T-helper 2 cell treated with Interferon-gamma antibody and Interleukin-4, amounts not matched to agents 5 μg/mL and 100 μg/mL, for 36 hours (primary cell): ENCODE measurements around the gene DLST.
A peak's percentile ranks its signal among the peaks of the same experiment; 100 is the strongest.

ENCODE experiments used
- DNase-seq: peaks from one replicate; pipeline ENCODE4 v3.0.0; 2021; ENCODE audit warnings: low spot score
- H3K27ac Mint-ChIP-seq: one replicate; pipeline ENCODE4 v1.8.0; 2021; ENCODE audit warnings: mild to moderate bottlenecking, mixed read lengths
- H3K27me3 Mint-ChIP-seq: one replicate; pipeline ENCODE4 v1.8.0; 2021; ENCODE audit warnings: low read depth, mixed read lengths
- H3K36me3 Mint-ChIP-seq: one replicate; pipeline ENCODE4 v1.8.0; 2021; ENCODE audit warnings: low read depth, mixed read lengths
- H3K4me1 Mint-ChIP-seq: one replicate; pipeline ENCODE4 v1.8.0; 2021; ENCODE audit warnings: low read depth, mixed read lengths
- H3K4me3 Mint-ChIP-seq: one replicate; pipeline ENCODE4 v1.8.0; 2022; ENCODE audit warnings: mild to moderate bottlenecking, moderate library complexity, mixed read lengths
- H3K9me3 Mint-ChIP-seq: one replicate; pipeline ENCODE4 v1.8.0; 2021; ENCODE audit warnings: mixed read lengths

Gene DLST

DNA sequence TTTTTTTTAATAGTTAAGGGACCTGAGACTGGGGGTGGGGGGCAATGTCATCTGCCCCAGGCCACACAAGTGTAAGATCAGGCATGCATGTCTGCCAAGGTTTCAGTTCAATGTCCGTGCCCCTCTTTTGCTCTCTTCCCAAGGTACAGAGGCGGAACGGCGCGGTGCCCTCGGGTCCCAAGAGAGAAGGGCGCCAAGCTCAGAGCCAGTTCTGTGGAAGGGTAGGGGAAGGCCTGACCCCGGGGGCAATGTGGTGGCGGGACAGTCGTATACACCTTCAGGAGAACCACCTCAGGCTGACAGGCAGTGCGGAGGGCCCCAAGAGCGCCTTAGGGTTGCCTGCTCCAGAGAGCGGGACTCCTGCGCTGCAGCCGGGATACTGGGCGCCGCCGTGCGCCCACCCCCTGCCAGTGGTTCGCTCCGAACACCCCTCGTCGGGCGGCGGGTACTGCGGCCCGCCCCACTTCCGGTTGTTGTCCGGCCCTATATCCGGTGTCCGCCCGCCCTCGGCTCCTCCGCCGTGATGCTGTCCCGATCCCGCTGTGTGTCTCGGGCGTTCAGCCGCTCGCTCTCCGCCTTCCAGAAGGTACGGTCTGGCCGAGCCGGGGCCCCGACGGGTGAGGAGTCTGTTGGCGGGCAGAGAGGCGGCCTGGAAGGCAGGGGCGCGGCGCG lies at the start of gene DLST:
TSS of gene DLST (plus strand) at position 486 of the 672 bp plus-strand sequence. CDS start at position 524, 38 bp downstream.
- Mint-ChIP-seq H3K36me3 (peaks cover 27% of the 10 kb centered on the region), H3K27ac (peak within 1 kb of the TSS; percentile 99), H3K27me3 (no peaks in the 10 kb centered on the region), H3K4me3 (peak within 1 kb of the TSS; percentile 95), H3K9me3 (no peaks in the 10 kb centered on the region), H3K4me1 (peaks cover 44% of the 10 kb centered on the region)
- peak; percentile 87 for DNase-seq

DNA sequence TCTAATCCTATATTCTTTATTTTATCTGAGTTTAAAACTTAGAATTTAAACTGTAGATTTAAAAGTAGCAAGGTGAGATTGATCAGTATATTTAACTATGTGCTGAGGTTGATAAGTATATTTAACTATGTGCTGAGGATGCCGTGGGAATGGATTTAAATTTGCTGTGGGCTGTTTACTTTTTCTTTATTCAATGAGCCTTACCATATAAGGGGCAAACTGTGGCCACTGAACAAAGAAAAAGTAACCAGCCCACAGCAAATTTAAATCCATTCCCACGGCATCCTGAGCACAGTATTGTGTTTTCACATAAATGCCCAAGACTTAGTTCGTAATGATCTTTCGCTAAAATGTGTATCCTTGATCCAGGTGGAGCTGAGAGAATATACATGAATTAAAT lies 48.9 kb upstream of the DLST start:
- Mint-ChIP-seq H3K27me3 (no peaks in the 10 kb centered on the region), H3K27ac (no peak overlapping the region), H3K9me3 (no peaks in the 10 kb centered on the region), H3K4me3 (no peak overlapping the region), H3K4me1 (peaks cover 27% of the 10 kb centered on the region), H3K36me3 (peaks cover 39% of the 10 kb centered on the region)
- no peak for DNase-seq

- Mint-ChIP-seq H3K36me3 (peaks cover 30% of the 10 kb centered on the region), H3K4me1 (peaks cover 36% of the 10 kb centered on the region), H3K27me3 (no peaks in the 10 kb centered on the region), H3K27ac (peak overlapping the region; percentile 53), H3K4me3 (no peak overlapping the region), H3K9me3 (no peaks in the 10 kb centered on the region)
- no peak for DNase-seq
Observed at GRCh38 chr14:74834692-74835392, 46.9 kb upstream of the DLST start.

DNA sequence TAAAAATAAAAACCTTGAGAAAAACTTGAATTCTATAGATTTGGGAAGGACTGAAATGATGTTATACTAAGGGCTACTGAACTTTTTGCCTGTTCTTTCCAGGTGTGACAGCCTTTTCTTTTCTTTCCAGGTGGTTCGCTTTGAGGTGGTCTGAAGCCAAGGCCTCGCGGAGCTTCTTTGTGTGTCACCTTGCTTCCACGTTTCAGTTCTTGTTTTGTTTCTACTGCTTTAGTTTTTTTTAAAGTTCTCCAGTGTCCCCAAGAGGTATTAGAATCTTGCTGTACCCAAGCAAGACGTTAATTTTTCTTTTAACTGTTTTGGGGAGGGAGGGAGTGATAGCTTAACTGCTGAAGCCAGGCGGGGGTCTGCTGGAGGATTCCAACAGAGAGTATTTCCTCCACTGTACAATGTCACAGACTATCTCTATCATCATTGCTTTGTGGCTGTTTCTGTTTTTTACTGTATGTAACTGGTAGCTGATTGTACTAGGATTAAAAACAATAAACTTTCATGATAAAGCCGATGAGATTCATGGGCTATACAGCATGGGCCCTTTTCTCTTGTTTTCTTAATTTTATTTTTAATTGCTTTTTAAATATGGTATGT lies 46.0 kb upstream of the DLST start:
- Mint-ChIP-seq H3K27me3 (no peaks in the 10 kb centered on the region), H3K36me3 (peaks cover 30% of the 10 kb centered on the region), H3K9me3 (no peaks in the 10 kb centered on the region), H3K4me1 (peaks cover 45% of the 10 kb centered on the region), H3K4me3 (no peak overlapping the region), H3K27ac (no peak overlapping the region)
- DNase-seq = no peak

- Mint-ChIP-seq H3K9me3 (no peaks in the 10 kb centered on the region), H3K4me1 (peaks cover 51% of the 10 kb centered on the region), H3K4me3 (peak overlapping the region; percentile 76), H3K27ac (peak overlapping the region; percentile 84), H3K27me3 (no peaks in the 10 kb centered on the region), H3K36me3 (peaks cover 33% of the 10 kb centered on the region)
- no peak for DNase-seq
Observed at GRCh38 chr14:74836251-74836960, 45.3 kb upstream of the DLST start.

DNA sequence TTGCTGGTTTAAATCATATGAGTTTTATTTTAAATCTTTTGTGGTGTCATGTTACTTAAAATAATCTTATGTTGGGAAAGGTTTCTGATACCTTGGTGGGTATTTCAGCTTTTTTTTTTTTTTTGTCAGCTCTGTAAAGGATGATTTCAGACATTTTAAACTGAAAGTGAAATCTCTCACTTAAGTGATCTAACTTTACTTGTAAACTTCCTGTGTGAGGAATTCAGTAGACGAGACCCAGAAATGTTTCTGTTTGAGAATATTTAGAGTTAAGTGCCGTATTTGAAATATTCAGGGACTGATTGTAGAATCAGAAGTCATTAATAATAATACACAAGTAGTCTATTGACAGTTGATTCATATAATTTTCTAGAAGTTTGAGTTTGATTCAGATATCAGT lies 43.5 kb upstream of the DLST start:
- Mint-ChIP-seq H3K27ac (peak overlapping the region; percentile 92), H3K27me3 (no peaks in the 10 kb centered on the region), H3K36me3 (peaks cover 33% of the 10 kb centered on the region), H3K9me3 (no peaks in the 10 kb centered on the region), H3K4me3 (peak overlapping the region; percentile 83), H3K4me1 (peaks cover 61% of the 10 kb centered on the region)
- DNase-seq = no peak

DNA sequence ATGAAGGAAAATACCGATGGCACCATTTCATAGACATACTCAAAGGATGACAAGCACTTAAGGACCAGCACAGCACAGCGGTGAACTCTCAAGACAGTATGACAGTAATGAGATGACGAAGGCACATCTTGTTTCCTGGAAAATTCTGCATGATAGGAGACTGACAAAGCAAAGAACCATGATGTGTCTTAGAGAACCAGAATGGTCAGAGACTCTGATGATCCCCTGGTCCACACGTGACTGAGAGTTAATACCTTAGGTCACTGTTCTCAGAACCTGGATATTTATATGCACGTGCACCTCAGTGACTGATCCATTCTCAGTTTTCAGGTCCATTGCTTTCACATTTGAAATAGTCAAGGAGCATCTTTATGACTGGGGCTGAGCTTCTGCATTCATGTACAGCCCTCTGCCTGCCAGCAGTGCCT lies 41.1 kb upstream of the DLST start:
- peak overlapping the region; percentile 76 for H3K27ac Mint-ChIP-seq
- peaks cover 26% of the 10 kb centered on the region for H3K36me3 Mint-ChIP-seq
- DNase-seq = no peak
- H3K4me3 Mint-ChIP-seq = peak overlapping the region; percentile 27
- H3K9me3 Mint-ChIP-seq = no peaks in the 10 kb centered on the region
- H3K27me3 Mint-ChIP-seq = no peaks in the 10 kb centered on the region
- H3K4me1 Mint-ChIP-seq = peaks cover 53% of the 10 kb centered on the region

DNA sequence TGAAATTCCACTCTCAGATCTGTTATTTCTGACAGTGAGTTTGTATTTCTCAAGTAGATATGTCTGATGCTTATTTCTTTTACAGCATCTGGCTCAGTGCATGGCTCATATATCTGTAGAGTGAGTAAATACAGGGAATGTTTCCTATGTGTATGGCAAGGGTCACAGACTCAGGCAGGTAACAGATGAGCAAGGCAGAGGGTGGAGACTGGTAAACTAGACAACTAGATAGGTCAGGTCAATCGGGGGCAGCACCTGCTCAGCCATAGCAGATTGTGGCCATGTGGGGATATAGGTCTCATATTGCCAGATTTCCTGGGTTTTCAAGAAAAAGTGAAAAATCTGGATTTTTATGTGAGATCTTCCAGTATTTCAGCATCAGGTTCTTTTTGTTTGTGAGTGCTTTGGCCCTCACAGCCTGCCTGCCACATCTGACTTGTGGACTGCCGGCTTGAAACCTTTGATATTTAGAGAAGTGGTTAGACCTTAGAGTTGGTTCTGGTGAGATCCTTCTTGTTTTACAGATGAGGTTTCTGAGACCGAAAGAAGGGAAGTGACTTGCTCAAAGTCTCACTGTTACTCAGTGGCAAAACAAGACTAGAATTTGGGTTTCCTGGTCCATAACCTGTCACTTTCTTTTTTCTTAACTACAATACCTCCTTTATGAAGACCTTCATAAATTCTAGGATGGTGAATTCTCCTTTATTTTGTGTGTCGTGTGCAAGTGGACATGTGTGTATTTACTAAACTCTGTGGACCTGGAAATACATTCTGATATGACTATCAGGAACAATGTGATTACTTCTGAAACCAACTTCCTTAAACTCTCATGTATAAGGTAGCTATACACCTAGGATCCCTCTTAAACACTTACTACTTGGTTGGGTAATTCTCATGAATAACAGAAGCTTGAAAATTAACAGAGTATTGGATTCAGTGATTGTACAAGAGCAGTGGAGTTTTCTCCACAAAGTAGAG lies 40.2 kb upstream of the DLST start:
- Mint-ChIP-seq H3K36me3 (peaks cover 24% of the 10 kb centered on the region), H3K9me3 (no peaks in the 10 kb centered on the region), H3K4me3 (peak overlapping the region; percentile 27), H3K27me3 (no peaks in the 10 kb centered on the region), H3K4me1 (peaks cover 46% of the 10 kb centered on the region), H3K27ac (peak overlapping the region; percentile 76)
- DNase-seq = peak; percentile 36

- H3K27ac Mint-ChIP-seq = no peak overlapping the region
- no peak for DNase-seq
Observed at GRCh38 chr14:74843653-74844052, 38.1 kb upstream of the DLST start.

DNA sequence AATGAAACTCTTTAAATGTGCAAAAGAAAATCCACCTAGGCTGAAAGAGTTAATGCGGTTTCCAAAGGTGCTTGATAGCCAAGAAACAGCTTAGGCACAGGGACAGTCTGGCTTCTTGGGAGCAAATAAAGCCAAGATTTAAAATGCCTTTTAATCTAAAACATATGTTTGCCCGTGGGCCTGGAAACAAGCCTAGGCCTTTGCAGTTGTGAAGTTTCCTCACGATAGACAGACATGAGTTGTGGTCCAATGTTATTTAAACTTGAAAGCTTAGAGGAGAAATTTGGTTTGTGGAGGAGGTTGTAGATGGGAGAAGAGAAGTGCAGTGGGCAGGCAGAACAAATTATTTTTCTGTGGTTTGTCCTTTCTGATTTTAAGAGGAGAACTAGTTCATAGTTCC lies 35.5 kb upstream of the DLST start:
- Mint-ChIP-seq H3K4me3 (no peak overlapping the region), H3K27ac (no peak overlapping the region), H3K36me3 (peaks cover 5% of the 10 kb centered on the region), H3K9me3 (no peaks in the 10 kb centered on the region), H3K4me1 (peaks cover 13% of the 10 kb centered on the region), H3K27me3 (no peaks in the 10 kb centered on the region)
- no peak for DNase-seq

More at GRCh38 chr14:74843653-74844052, 38.1 kb upstream of the DLST start:
- H3K4me1 Mint-ChIP-seq = peaks cover 26% of the 10 kb centered on the region
- H3K9me3 Mint-ChIP-seq = no peaks in the 10 kb centered on the region
- no peaks in the 10 kb centered on the region for H3K27me3 Mint-ChIP-seq
- H3K36me3 Mint-ChIP-seq = peaks cover 13% of the 10 kb centered on the region
- no peak overlapping the region for H3K4me3 Mint-ChIP-seq

DNA sequence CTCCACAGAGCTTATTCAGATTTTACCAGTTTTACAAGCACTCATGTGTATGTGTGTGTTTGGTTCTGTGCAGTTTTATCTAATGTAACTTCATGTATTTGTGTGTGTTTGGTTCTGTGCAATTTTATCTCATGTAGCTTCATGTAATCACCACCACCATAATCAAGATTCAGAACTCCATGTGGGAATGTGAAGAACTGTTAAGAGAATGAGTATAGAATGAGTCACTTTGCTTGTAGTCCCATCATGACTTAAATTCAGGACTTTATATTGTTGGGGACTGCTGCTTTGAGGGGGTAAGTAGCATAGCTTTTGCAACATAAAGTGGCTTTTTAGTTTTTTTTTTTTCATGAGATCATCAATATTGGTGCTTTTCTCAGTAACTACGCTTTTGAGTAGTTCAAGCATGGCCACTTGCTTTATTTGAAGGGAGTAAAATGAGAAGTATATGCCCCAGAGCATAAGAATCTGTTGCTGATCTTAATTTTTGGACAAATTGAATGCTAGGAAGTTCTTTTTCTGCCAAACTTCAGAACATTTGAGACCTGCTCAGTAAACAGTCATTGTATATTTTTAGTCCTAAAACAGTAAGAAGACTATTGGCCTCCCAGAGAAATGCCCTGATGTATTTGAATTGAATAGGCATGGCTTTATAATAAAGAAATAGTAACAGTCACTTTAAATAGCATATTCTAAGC lies 34.6 kb upstream of the DLST start:
- H3K9me3 Mint-ChIP-seq = no peaks in the 10 kb centered on the region
- H3K27ac Mint-ChIP-seq = no peak overlapping the region
- no peak overlapping the region for H3K4me3 Mint-ChIP-seq
- H3K27me3 Mint-ChIP-seq = no peaks in the 10 kb centered on the region
- H3K36me3 Mint-ChIP-seq = peaks cover 4% of the 10 kb centered on the region
- H3K4me1 Mint-ChIP-seq = peaks cover 4% of the 10 kb centered on the region
- no peak for DNase-seq

DNA sequence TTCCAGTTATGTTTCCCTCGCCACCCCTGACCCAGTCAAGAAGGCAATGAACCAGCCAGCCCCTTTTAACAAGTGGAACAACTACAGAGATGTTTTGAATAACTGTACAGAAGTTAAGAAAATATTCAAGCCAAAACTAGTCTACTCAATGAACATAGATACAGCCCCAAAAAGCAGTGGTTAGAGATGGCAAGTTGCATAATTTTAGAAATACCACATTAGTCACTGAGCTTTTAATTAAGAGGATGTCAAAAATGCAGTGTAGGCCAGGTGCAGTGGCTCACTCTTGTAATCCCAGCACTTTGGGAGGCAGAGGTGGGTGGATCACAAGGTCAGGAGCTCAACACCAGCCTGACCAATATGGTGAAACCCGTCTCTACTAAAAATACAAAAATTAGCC lies 32.9 kb upstream of the DLST start:
- DNase-seq = no peak
- H3K27ac Mint-ChIP-seq = no peak overlapping the region
- H3K36me3 Mint-ChIP-seq = peaks cover 2% of the 10 kb centered on the region
- no peaks in the 10 kb centered on the region for H3K9me3 Mint-ChIP-seq
- H3K27me3 Mint-ChIP-seq = no peaks in the 10 kb centered on the region
- H3K4me3 Mint-ChIP-seq = no peak overlapping the region
- peaks cover 10% of the 10 kb centered on the region for H3K4me1 Mint-ChIP-seq
